Right renal cortex interstitium (tissue), 3 donors: ENCODE results near the gene DDX5. TPM values are rescaled to one million over a fixed set of nuclear protein-coding genes. Genes with fewer than 3 reads are reported as not detected.

Experiments used
- DNase-seq, 3 donors: peaks; one replicate each; pipeline ENCODE4 v3.0.0-alpha.2; 2013; ENCODE audit warnings: low read depth in 3 of 3, low spot score in 2 of 3
- polyA plus RNA-seq, 3 donors: library from polyadenylated mRNA; unstranded; fragments of 120-200 nt; gene quantifications; one replicate each; pipeline ENCODE4 v1.2.1, GENCODE V29; 2013; ENCODE audit not compliant: insufficient read length in 3 of 3

DDX5 gene
- polyA plus RNA-seq, 3 donors, result 758 to 936 (median 903) TPM

DNA sequence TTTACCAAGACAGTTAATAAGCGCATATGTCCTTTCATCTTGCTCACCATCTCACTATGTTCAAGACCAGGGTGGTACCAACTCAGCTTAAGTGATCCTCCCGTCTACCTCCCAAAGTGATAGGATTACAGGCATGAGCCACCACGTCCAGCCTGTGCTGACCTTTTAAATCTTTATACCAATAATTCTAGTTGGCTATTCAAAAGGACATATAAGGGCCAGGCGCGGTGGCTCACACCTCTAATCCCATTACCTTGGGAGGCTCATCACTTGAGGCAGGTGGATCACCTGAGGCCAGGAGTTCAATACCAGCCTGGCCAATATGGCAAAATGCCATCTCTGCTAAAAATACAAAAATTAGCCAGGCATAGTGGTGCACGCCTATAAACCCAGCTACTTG, 3.1 kb upstream of the DDX5 start:
- DNase-seq, result no peak

DNA sequence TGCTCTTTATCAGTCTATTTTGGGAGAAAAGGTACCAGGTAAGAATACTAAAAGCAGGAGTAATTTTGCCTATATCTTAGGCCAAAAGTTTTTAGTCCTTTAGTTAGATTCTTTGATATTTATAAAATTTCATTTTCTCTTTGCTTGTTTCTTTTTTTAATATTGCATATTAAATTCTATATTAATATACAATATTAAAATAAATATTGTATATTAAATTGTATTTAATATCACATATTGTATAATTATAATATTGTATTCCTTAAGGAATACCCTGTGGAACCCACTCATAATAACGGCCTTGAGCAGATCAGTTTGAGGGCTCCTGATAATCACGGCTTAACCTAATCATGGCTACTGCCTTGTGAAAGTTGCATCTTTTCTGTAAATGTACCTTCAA, 2.6 kb upstream of the DDX5 start:
- DNase-seq, result no peak

DNA sequence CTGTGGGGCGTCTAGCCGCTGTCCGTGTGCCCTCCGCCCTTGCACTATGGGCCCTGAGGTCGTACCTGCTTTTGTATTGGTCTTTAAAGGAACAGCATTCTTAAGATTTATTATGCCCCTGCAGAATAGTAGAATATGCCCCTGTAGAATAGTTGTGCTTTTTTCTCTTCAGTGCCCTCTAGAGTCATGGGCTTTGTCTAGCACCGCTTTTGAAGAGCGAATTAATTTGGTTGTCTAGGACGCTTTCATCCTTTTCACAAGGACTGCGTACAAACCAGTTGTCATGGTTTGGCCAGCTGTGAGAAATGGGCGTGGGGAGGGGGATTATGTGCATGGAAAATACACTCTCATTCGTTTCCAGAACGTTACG, 1.3 kb upstream of the DDX5 start:
- peak; percentile 69 to 76 (median 73) for DNase-seq

DNA sequence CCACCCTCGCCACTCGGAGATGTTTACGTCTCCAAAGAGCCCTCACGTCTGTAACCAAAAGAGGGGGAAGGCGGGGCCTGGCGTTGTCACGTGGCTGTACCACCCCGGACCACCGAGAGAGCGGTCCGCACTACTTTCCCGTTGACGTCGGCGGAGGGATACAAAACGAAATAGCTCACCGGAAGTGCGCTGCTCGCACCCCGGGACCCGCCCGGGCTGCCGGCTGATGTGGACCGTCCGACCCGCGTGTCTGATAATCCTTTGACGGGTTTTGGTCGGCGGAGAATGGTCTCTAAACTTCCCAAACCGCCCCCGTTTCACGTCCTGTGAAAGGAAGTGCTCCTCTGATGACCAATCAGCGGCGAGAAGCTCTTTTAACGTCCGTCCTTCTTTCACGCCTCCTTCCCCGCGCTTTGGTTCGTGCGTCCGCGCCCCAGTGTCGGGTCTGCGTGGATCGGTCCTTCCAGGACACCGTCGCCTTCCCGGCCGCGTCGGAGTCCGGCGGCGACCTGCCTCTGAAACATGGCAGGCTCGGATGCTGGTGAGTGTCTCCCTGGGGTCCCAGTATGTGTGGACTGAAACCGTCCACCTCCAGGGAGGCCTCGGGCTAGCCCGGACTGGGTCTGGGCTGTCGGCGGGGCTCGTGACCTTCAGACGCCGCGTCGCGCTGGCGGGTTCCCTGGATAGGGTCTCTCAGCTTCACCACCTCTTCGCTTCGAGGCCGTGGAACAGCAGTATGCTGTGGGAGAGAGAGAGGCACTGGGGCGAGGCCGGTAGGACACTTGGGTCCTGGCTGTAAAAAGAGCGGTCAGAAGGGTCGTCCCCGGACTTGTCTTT, 705 bp upstream of the DDX5 start, which contains the start of gene CEP95:
Gene CEP95 (plus strand): TSS at position 402 of the 837 bp plus-strand sequence. CDS start 121 bp downstream, at position 523.
- DNase-seq, result peak in 2 of 3 donors; percentile 96 to 97

DNA sequence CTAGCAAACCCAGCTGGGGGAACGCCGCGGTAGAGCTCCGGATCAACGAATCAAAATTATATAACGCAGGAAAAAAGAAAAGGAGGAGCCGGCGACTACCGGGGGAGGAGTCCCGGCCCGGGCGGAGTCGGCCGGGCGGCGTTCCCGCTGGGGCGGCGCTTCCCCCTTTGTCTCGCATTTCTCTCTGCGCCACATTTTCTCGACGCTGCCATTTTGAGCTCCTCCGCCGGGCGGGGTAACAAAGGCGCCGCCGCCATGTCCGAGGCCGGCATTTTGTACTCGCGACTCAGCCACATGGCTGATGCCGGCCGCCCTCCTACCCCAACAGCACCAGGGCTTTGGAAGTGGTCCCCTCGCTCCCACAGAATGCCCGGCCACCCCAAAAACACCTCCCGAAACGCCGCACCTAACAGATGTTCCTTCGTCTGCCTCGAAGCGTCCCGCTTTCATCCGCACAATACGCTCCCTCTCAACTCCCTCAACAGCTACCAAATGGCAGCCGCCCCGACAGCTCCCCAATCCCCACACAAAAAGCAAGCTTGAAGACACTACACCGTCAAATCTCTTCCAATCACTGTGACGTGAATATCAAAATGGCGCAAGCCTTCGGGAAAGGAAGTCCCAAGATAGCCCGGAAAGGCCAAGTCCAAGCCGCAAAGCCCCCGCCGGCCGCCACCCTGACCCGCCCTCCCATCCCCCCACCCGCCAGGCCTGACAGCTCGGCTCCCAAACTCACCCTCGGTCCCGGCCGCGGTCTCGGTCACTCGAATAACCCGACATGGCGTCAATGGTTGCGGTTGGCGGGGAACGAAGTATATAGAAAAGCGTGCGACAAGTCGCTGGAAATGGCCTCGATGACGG, 519 bp downstream of the DDX5 start:
- peak; percentile 74 to 87 (median 86) for DNase-seq

DNA sequence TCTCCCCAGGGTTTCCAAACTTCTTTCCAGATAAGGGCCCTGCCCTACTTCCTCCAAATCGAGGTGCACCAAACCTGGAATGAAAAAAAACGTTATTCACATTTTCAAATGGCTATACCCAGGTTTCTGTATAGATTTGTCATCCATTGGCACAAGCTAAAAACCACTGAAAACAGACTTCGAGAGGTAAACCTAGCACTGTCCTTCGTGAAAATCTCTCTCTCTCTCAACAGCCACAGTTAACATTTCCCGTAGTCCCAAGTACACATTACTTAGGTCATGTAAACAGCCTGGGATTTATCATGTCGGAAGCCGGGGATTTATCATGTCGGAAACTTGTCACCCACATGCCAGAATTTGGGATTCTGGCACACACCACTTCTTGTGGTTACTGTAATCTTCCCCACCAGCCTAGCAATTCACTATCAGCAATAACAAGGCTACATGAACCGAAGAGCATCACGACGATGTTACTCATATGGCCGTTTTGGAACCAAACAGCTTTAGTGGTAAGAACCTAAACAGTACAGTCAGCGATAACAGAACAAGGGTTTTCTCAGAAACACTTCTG, 1.2 kb downstream of the DDX5 start:
- no peak for DNase-seq

DNA sequence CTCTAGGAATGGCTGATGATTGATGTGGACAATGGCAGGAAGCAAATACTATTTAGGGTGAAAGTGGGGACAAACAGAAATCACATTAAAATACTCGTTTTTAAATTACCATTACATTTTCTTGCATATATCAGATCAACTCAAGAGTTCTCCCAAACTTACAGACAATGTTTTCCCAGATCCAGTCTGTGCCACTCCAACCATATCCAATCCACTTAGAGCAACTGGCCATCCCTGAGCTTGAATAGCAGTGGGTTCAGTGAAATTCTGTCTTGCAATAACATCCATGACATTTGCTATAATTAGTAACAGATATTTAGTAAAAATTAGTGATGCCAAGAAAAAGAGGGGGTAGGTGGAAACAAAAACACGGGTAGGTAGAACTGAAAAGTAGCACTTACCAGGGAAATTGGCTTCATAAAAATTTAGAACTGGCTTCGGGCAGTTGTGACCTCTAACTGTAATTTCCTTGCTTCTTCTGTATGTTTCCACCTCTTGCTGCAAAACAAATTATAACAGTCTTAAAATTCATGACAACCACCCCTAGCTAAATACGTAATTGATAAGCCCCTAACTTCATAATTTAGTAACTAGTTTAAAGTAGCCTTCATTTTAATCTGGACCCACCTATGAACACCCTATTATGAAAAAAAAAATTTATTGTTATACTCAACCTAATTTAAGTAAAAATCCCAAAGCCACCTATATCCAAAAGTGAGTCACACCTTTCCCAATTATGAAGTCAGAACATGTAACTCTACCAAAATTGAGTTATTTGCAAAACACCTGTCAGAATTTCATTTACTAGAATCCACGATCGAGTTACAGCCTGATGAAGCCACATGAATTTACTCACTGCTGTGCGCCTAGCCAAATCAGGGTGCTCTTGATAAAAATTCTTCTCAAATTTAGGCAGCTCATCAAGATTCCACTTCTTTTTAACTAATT, 2.0 kb downstream of the DDX5 start:
- no peak for DNase-seq

DNA sequence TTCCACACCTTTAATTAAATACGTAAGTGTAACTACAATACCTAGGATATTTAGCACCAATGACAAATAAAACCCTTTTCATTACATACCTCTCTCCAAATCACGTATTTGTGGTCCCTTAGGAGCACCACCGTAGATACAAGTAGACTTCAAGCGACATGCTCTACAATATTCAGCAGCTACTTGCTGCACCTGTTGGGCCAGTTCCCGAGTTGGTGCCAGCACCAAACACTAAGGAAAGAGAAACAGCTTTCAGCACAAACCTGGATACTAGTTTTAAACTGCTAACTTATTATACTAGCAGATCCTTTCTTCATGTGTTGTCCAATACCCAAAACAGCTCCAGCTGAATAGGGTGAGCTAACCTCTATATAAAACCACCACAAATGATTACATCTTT, 2.7 kb downstream of the DDX5 start:
- no peak for DNase-seq

DNA sequence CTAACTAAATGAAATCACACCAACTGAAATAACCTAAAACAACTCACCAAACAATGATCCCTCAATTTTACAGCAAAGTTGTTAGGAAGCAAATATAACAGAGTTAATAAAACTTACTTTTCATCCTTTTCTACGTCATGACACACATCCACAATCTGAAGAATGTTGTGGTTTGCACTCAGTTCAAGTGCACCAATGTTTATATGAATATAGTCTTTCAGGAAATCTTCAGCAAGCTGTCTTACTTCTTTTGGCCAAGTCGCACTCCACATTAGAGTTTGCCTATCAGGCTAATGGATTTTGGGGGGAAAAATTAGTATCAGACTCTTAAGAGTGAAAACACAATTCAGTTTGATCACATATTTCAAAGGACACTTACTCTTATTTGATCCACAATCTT, 3.3 kb downstream of the DDX5 start:
- DNase-seq, result no peak

DNA sequence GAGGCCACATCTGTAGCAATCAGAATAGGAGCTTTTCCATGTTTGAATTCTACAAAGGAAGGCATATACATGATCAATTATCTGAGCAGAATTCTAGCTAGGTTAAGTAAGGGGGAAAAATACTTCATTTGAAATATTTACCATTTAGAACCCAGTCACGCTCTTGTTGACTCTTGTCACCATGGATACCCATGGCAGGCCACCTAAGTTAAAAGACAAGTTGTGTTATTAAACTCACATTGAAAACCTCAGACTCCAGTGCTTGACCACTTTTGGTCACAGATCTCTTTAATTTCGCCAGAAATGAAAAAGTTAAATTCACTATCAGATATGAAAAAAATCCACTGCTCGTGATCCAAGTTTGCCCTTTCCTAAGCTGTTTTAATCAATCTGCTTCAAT, 4.1 kb downstream of the DDX5 start:
- DNase-seq, result no peak

DNA sequence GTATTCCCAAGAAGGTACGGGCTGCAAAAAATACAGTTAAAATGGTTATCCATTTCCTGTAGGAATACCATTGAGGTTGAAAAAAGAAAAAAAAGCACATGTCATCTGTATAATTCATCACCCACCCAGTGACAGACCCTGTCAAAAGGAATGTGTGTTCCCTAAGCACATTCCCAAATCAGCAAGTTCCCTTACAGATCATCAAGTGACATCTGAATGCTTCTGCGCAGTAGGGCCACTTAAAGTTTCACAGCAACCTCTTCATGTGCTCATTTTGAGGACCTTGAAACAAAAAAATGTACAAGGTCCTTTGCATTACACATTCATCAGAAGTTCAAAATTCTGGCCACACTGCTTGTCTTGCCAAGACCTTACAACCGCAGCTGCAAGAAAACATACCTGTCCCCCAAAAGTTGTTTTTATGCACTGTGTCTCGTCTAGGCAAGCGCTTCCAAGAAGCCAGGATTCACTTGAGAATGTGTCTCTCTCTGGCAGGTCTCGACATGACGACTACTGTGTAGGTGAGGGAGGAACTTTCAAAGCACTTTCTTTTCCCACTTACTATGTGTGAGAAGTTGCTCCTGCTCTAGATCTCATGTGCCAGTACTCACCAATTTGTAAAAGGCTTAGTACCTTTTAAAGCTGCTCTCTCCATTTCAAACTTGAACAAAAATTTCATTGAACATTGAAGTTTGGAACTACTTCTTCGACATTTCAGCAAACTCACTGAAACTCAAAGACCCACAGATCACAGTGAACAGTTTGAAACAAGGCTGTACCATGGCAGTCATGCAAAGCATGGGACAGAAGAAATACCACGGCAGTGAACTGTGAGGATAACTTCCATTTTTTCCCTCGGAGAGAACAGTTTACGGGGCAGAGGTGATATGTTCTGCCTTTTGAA, 5.0 kb downstream of the DDX5 start:
- no peak for DNase-seq

DNA sequence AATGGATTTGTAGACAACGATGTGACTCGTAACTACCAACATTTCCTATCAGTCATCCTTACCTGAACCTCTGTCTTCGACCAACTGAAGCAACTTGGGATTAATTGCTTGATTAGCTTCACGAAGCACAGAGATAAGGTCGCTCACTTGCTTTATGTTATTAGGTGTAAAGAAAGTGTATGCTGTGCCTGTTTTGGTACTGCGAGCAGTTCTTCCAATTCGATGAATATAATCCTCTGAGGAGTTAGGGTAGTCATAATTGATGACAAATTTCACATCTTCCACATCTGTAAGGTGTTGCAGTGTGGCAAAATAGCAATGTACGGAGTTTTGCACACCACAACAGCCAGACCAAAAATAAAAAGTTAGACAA, 5.6 kb downstream of the DDX5 start:
- DNase-seq, result no peak

DNA sequence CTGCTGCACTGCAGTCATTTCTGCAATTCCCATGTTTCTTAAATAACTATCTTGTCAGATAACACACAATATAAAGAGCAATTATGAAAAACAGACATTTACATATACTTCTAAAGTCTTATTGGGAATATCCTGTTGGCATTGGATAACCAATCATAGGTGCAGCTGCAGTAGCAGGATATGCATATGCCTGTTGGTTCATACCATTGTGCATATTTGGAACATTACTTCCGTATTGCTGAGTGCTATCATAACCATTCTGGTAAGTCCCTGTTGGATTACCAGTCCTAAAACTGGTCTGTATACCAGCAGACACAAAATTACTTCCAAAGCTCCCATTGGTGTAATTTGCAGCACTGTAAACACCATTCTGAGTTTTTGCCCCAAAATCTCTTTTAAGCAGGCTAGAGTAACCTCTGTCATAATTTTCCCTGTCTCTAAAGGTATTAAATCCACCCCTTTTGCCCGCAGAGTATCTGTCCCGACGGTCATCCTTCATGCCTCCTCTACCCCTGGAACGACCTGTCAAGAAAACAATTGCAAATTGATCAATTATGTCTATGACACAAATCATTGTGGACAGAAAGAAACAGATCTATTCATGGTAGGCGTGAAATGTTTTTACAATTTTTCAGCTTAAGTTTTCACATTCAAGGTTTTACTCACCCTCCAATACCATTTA, 6.1 kb downstream of the DDX5 start:
- DNase-seq, result no peak

DNA sequence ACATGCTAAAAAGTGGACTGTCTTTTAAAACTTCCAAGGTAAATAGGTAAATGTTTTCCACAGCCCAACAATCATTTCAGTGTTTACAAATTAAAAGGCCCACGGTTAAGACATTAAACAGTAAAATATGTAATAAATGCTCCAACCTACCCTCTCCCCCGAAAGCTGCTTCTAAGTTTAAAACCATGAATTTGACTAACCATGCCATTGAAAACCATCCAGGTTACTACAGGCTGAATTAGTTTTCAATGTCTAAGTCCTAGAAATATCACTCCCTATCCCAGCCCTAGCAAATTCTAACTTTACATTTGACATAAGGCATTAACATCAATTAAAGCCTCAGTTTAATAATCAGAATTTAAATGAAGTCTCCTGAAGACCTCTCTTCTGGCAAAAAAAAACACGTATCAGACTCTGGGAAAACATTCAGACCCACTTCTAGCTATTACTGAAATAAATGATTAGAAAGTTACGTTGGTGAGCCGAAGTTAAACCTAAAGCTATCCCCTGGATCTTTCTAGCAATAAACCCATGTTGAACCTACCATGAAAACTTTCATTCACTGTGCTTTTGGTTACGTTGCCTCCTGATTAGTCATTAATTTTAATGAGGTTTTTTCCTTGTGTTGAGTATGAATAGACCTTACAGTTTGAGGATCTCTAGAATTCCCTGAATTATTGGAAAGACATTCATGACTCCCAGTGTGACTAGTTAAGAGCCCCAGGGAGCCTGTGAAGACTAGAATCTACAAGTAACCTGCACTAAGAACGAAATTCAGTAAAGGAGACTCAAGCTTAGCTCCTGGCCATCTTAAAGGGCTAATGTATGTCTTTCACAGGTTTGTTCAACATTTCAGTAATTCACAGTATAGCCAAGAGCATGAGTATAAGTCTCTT, 7.5 kb downstream of the DDX5 start:
- no peak for DNase-seq

DNA sequence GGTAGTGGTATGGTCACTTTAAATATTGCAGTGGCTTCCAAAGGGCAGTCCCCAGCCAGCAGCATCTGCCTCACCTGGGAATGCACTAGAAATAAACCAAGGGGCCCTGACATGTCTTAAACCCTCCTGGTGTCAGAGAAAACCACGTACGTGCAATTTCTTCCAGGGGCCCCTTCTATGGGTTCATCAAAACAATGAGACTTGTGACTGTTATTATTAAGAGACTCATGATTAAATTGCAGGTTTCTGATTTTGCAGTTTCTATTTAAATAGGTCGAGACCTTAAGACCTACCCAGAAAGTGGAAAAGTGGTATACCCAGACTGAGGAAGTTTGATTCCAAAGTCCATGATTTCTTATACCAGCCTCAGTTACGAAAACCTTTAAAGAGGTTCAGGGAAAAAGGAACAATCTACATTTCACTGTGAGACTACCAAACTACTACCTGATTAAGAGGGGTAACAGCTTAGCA, 8.5 kb downstream of the DDX5 start:
- DNase-seq, result no peak

DNA sequence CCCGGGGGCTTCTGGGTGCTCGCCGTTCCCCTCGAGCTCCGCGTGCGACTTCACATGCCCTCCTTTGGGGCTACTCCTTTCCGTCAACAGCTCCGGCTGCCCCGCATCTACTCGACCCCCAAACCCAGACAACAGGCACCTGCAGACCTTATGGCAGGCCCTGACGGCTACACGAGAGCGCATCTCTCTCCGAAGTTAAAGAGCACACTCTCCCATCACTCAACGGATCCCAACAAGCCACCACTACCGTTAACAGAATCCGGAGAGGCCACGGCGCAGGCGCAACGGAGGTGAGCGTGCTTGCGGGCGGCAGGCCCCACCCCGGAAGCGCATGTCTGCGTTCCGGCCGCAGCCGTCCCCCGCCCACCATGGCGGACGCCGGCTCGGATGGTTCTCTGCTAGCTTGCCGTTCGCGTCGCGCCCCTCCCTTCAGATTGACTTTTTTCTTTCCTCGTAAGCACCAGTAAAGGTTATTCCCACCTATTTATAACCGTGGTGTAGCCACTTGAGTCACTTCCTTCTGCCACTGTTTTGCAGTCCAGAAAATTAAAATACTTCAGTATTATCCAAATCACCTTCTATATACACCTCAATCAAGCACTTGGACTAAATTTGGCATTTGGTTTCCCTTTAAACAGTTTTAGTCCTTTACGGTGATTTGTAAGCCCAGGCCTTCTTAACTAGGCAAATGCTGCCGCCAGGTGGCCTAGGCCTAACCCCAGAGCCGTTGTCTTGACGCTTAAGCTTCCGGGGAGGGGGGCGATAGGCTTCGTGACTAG, 9.1 kb downstream of the DDX5 start, which contains the start of gene POLG2:
Gene POLG2 (minus strand): TSS at position 269 of the 779 bp plus-strand sequence. CDS start 86 bp downstream, at position 183.
- DNase-seq, result peak; percentile 75 to 85 (median 80)

DNA sequence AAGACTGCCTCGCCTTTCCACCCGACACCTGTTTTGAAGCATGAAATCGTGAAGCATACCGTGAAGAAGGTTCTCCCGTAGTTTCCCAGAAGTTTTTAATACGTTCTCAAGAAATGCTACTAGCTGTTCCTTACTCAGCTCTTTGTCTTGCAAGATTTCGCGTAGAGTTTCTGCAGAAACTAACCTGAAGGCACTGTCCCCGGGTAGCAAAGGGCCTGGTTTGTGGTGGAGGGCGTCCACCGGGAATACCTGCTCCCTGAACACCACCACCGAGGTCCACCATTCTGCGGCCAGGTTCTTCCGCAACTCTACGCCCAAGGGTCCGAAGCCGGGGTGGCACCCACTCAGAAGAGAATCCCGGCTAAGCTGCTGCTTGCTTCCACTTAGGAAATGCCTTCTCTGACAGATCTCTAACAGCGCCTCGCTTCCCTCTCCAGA, 9.7 kb downstream of the DDX5 start:
- no peak for DNase-seq
